Activated T-cell treated with anti-CD3 and anti-CD28 coated beads, Interleukin-2, amount 50 U/mL, for 24 hours (primary cell): ENCODE measurements around the gene TOMM22.
"Not testable (repeated sequence)": the region's sequence is repeated elsewhere in the genome, so short reads cannot be mapped to it uniquely, and the experiment has no call there.

Source experiments
- DNase-seq: peaks from one replicate; pipeline ENCODE4 v3.0.0-alpha.2; 2020
- H3K27ac Mint-ChIP-seq: 2 replicates; pipeline ENCODE4 v1.8.0; 2020; ENCODE audit warnings: mild to moderate bottlenecking, mixed read lengths
- H3K27me3 Mint-ChIP-seq: 2 replicates; pipeline ENCODE4 v1.8.0; 2020; ENCODE audit warnings: mixed read lengths
- H3K36me3 Mint-ChIP-seq: 2 replicates; pipeline ENCODE4 v1.8.0; 2020; ENCODE audit warnings: low read depth, mixed read lengths
- H3K4me1 Mint-ChIP-seq: 2 replicates; pipeline ENCODE4 v1.8.0; 2020; ENCODE audit warnings: low read depth, mixed read lengths
- H3K4me3 Mint-ChIP-seq: 2 replicates; pipeline ENCODE4 v1.8.0; 2020; ENCODE audit warnings: mild to moderate bottlenecking, moderate library complexity, mixed read lengths
- H3K9me3 Mint-ChIP-seq: 2 replicates; pipeline ENCODE4 v1.8.0; 2020; ENCODE audit warnings: mixed read lengths

TOMM22 gene

GRCh38 chr22:38681582-38682335, at the start of gene TOMM22:
TSS of gene TOMM22 (plus strand) at chr22:38681957. CDS start at chr22:38681979, 22 bp downstream.
- Mint-ChIP-seq H3K27me3 (no peaks in the 10 kb centered on the region), H3K27ac (peak within 1 kb of the TSS; percentile 99), H3K36me3 (peaks cover 51% of the 10 kb centered on the region), H3K9me3 (no peaks in the 10 kb centered on the region), H3K4me3 (peak within 1 kb of the TSS; percentile 100), H3K4me1 (peaks cover 20% of the 10 kb centered on the region)
- DNase-seq: peak; percentile 91

- H3K36me3 Mint-ChIP-seq: no peaks in the 10 kb centered on the region
These were observed 49.2 kb upstream of the TOMM22 start for GRCh38 chr22:38632528-38632927.

GRCh38 chr22:38638216-38638615, 43.5 kb upstream of the TOMM22 start:
- Mint-ChIP-seq H3K4me1 (no peaks in the 10 kb centered on the region), H3K4me3 (no peak overlapping the region), H3K9me3 (no peaks in the 10 kb centered on the region), H3K27ac (no peak overlapping the region), H3K27me3 (no peaks in the 10 kb centered on the region), H3K36me3 (no peaks in the 10 kb centered on the region)
- DNase-seq: no peak

More at GRCh38 chr22:38632528-38632927, 49.2 kb upstream of the TOMM22 start:
- Mint-ChIP-seq H3K4me1 (peaks cover 11% of the 10 kb centered on the region), H3K9me3 (no peaks in the 10 kb centered on the region), H3K4me3 (no peak overlapping the region), H3K27me3 (no peaks in the 10 kb centered on the region), H3K27ac (no peak overlapping the region)
- DNase-seq: no peak

GRCh38 chr22:38638728-38639127, 43.0 kb upstream of the TOMM22 start:
- H3K27ac Mint-ChIP-seq: no peak overlapping the region
- H3K9me3 Mint-ChIP-seq: no peaks in the 10 kb centered on the region
- H3K27me3 Mint-ChIP-seq: no peaks in the 10 kb centered on the region
- no peaks in the 10 kb centered on the region for H3K4me1 Mint-ChIP-seq
- no peak overlapping the region for H3K4me3 Mint-ChIP-seq
- DNase-seq: no peak
- H3K36me3 Mint-ChIP-seq: no peaks in the 10 kb centered on the region

- no peak overlapping the region for H3K4me3 Mint-ChIP-seq
- H3K27me3 Mint-ChIP-seq: no peaks in the 10 kb centered on the region
- H3K4me1 Mint-ChIP-seq: no peaks in the 10 kb centered on the region
- H3K27ac Mint-ChIP-seq: no peak overlapping the region
- H3K9me3 Mint-ChIP-seq: no peaks in the 10 kb centered on the region
- H3K36me3 Mint-ChIP-seq: no peaks in the 10 kb centered on the region
- DNase-seq: no peak
These were observed 40.2 kb upstream of the TOMM22 start for GRCh38 chr22:38641476-38642040.

GRCh38 chr22:38644245-38644644, 37.5 kb upstream of the TOMM22 start:
- H3K4me3 Mint-ChIP-seq, H3K4me1 Mint-ChIP-seq, H3K27ac Mint-ChIP-seq, DNase-seq, H3K27me3 Mint-ChIP-seq, H3K36me3 Mint-ChIP-seq, H3K9me3 Mint-ChIP-seq: not testable (repeated sequence)

- DNase-seq: no peak
- Mint-ChIP-seq H3K36me3 (no peaks in the 10 kb centered on the region), H3K27me3 (no peaks in the 10 kb centered on the region), H3K4me3 (no peak overlapping the region), H3K9me3 (no peaks in the 10 kb centered on the region), H3K4me1 (no peaks in the 10 kb centered on the region), H3K27ac (no peak overlapping the region)
These were observed 36.3 kb upstream of the TOMM22 start for GRCh38 chr22:38645430-38645829.

- no peak overlapping the region for H3K27ac Mint-ChIP-seq
- no peaks in the 10 kb centered on the region for H3K36me3 Mint-ChIP-seq
- H3K9me3 Mint-ChIP-seq: no peaks in the 10 kb centered on the region
- H3K27me3 Mint-ChIP-seq: no peaks in the 10 kb centered on the region
- H3K4me1 Mint-ChIP-seq: no peaks in the 10 kb centered on the region
- no peak for DNase-seq
- no peak overlapping the region for H3K4me3 Mint-ChIP-seq
These were observed 31.8 kb upstream of the TOMM22 start for GRCh38 chr22:38649841-38650522.

GRCh38 chr22:38652859-38653258, 28.9 kb upstream of the TOMM22 start:
- H3K4me1 Mint-ChIP-seq: peaks cover 11% of the 10 kb centered on the region
- no peaks in the 10 kb centered on the region for H3K27me3 Mint-ChIP-seq
- no peaks in the 10 kb centered on the region for H3K9me3 Mint-ChIP-seq
- no peak overlapping the region for H3K27ac Mint-ChIP-seq
- DNase-seq: no peak
- no peak overlapping the region for H3K4me3 Mint-ChIP-seq
- H3K36me3 Mint-ChIP-seq: peaks cover 11% of the 10 kb centered on the region

- Mint-ChIP-seq H3K36me3 (peaks cover 13% of the 10 kb centered on the region), H3K27ac (no peak overlapping the region), H3K4me3 (no peak overlapping the region), H3K4me1 (peaks cover 18% of the 10 kb centered on the region), H3K9me3 (no peaks in the 10 kb centered on the region), H3K27me3 (no peaks in the 10 kb centered on the region)
- no peak for DNase-seq
These were observed 28.0 kb upstream of the TOMM22 start for GRCh38 chr22:38653741-38654140.

GRCh38 chr22:38655519-38656255, 26.1 kb upstream of the TOMM22 start:
- DNase-seq: no peak
- peak overlapping the region; percentile 89 for H3K4me3 Mint-ChIP-seq
- peak overlapping the region; percentile 98 for H3K27ac Mint-ChIP-seq
- H3K36me3 Mint-ChIP-seq: peaks cover 20% of the 10 kb centered on the region
- H3K4me1 Mint-ChIP-seq: peaks cover 19% of the 10 kb centered on the region
- no peaks in the 10 kb centered on the region for H3K9me3 Mint-ChIP-seq
- no peaks in the 10 kb centered on the region for H3K27me3 Mint-ChIP-seq

- H3K36me3 Mint-ChIP-seq: peaks cover 22% of the 10 kb centered on the region
- H3K27me3 Mint-ChIP-seq: no peaks in the 10 kb centered on the region
- peak; percentile 95 for DNase-seq
- peaks cover 19% of the 10 kb centered on the region for H3K4me1 Mint-ChIP-seq
- H3K27ac Mint-ChIP-seq: peak within 1 kb of the TSS; percentile 98
- H3K9me3 Mint-ChIP-seq: no peaks in the 10 kb centered on the region
- peak within 1 kb of the TSS; percentile 89 for H3K4me3 Mint-ChIP-seq
These were observed 25.3 kb upstream of the TOMM22 start, which contains the start of the genes CBY1 and FAM227A for GRCh38 chr22:38656256-38657044. TSS of gene CBY1 (plus strand) at chr22:38656638. CDS start at chr22:38668055, 11,417 bp downstream. TSS of gene FAM227A (minus strand) at chr22:38656392. CDS start at chr22:38650168, 6,224 bp downstream.

- DNase-seq: peak; percentile 57
- peaks cover 19% of the 10 kb centered on the region for H3K4me1 Mint-ChIP-seq
- H3K27me3 Mint-ChIP-seq: no peaks in the 10 kb centered on the region
- H3K36me3 Mint-ChIP-seq: peaks cover 26% of the 10 kb centered on the region
- H3K9me3 Mint-ChIP-seq: no peaks in the 10 kb centered on the region
- H3K4me3 Mint-ChIP-seq: peak overlapping the region; percentile 89
- peak overlapping the region; percentile 98 for H3K27ac Mint-ChIP-seq
These were observed 24.5 kb upstream of the TOMM22 start for GRCh38 chr22:38657045-38657909.
